Activated gamma-delta T cell treated with anti-CD3 and anti-CD28 coated beads, Interleukin-2, amount 50 U/mL, for 16 hours (primary cell): ENCODE results near the gene ZBTB21.

Experiments
- DNase-seq: peaks from one replicate; pipeline ENCODE4 v3.0.0-alpha.2; 2020; ENCODE audit warnings: low read depth

Gene ZBTB21

GRCh38 chr21:42039911-42040351, 29.8 kb upstream of the ZBTB21 start:
- DNase-seq: no peak

- no peak for DNase-seq
Observed at GRCh38 chr21:42039470-42039901, 29.3 kb upstream of the ZBTB21 start.

DNA sequence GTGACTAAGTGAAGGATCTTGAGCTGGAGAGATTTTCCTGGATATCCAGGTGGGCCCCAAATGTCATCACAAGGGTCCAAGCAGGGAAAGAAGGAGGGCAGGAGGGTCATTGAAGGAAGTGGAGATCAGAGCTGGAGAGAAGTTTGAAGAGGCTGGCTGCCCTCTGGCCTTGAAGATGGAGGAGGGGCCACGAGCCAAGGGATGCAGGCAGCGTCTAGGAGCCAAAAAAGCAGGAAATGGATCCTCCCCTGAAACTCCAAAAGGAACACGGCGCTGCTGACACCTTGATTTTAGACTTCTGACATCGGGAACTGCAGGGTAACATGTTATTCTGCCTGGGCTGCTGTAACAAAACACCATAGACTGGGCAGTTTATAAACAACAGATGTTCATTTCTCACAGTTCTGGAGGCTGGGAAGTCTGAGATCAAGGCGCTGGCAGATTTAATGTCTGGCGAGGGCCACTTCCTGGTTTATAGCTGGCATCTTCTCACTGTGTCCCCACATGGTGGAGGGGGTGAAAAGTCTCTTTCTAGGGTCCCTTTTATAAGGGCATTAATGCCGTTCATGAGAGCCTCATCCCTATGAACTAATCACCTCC, 28.8 kb upstream of the ZBTB21 start:
- no peak for DNase-seq

DNA sequence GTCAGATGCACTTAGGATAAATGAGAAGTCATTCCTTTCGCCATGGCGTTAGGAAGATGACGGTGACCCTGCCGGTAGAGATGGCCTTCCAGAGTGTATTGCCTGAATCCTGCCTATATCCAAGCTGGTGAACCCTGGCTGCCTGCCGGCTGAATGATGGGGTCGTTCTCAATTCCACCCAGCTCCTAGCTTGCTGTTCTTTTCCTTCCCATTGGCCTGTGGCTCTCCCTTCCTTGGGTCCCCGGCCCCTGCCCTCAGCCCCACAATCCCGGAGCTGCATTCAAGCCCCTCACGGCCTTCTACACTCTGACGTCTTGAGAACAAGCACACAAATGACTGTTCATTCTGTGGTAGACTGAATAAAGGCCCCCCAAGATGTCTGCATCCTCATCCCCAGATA, 28.2 kb upstream of the ZBTB21 start:
- DNase-seq: no peak

GRCh38 chr21:42037943-42038342, 27.8 kb upstream of the ZBTB21 start:
- DNase-seq: no peak

- DNase-seq: no peak
Observed at GRCh38 chr21:42037516-42037915, 27.4 kb upstream of the ZBTB21 start.

DNA sequence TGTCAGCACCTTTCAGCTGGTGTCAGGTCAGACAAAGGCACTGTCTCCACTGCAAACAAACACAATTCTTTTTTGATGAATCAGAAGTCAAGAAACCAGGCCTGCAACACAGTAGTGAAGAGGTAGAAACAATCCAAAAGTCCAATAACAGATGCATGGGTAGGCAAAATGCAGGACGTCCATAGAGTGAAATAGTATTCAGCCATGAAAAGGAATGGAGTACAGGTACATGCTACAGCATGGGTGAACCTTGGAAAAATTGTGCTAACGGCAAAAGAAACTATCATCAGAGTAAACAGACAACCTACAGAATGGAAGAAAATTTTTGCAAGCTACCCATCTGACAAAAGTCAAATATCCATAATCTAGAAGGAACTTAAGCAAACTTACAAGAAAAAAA, 26.2 kb upstream of the ZBTB21 start:
- DNase-seq: no peak

DNA sequence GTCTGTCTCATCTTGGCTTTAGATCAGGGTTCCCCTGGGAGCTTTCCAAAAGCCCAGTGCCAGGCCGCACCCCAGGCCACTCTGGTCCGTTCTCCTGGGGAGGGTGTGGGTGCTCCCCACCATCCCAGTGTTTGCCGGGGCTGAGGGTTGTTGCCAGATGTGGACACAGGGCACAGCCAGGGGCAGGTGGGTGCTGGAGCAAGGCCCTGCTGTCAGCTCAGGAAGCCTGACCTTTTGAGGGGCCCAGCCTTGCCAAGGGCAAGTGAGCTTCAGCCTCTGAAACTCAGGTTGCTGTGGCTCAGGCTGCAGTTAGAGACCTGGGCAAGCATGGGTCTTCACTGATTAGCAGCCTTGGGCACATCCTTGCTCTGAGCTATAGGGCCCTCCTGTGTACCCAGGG, 22.8 kb upstream of the ZBTB21 start:
- DNase-seq: no peak

DNA sequence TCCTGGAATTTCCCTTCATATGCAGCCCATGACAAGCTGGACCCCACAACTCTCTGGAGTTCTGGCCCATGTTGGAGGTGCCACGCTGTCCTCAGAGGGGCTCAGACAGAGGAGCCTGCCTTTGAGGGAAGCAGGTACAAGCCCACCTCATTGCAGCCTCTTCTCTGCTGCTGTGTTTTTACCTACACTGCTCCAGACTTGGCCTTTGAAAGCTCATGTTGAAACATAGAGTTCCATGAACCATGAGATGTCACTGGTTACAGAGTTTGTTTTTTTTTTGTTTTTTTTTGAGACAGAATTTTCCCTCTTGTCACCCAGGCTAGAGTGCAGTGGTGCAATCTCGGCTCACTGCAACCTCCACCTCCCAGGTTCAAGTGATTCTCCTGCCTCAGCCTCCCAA, 22.1 kb upstream of the ZBTB21 start:
- DNase-seq: no peak

DNA sequence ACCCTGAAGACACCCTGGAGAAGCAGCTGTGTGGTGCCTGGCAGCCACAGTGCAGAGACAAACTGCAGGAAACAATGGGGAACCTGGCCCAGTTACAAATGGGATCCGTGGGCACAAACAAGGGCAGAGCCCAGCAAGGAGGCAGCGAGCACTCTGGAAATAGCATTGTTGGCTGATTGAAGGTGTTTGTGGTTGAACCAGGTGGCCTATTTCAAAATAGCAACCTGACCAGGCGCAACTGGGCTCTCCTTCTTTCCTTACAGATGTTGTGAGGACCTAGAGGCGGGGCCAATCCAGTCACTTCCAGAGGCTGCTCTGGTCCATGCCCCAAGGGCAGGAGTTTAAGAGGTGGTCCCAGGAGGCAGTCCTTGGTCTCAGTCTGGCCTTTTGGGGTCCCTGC, 21.7 kb upstream of the ZBTB21 start:
- no peak for DNase-seq

DNA sequence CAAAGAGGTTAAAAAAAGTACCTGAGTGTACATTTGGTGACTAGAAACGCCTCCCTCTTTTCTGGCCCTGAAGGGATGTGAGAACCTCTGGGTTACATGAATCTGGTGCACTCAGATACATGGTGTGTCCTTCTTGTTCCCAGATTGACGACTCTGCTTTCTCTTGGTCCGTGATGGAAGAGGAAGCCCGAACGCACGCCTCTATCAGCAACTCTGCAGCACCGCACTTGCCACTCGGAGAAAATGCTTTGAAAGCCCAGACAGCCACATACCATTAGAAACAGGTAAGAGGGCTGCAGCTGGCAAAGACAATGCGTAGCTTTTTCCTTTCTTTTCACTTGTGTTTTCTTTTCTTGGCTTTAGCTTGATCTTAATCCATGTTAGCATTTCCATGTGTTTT, 21.1 kb upstream of the ZBTB21 start:
- no peak for DNase-seq

DNA sequence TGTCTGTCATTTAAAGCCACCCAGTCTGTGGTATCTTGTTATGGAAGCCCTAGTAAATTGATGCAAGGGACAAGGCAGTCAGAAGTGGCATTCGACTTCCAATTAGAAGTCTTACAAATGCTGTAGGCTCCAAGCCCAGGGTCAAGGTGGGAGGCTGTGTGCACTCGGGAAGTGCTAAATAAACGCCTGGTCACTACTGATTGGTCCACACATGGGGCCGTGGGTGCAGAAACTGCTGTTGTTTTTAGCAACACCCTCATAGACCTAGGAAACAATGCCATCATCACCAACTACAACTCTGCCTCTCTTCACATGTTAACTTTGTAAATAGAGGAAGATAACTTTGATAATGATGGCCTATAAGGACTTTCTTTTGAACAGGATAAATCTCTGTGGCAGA, 20.2 kb upstream of the ZBTB21 start:
- DNase-seq: no peak

GRCh38 chr21:42028766-42029425, 18.7 kb upstream of the ZBTB21 start:
- DNase-seq: no peak

GRCh38 chr21:42027822-42028765, 17.9 kb upstream of the ZBTB21 start:
- no peak for DNase-seq

DNA sequence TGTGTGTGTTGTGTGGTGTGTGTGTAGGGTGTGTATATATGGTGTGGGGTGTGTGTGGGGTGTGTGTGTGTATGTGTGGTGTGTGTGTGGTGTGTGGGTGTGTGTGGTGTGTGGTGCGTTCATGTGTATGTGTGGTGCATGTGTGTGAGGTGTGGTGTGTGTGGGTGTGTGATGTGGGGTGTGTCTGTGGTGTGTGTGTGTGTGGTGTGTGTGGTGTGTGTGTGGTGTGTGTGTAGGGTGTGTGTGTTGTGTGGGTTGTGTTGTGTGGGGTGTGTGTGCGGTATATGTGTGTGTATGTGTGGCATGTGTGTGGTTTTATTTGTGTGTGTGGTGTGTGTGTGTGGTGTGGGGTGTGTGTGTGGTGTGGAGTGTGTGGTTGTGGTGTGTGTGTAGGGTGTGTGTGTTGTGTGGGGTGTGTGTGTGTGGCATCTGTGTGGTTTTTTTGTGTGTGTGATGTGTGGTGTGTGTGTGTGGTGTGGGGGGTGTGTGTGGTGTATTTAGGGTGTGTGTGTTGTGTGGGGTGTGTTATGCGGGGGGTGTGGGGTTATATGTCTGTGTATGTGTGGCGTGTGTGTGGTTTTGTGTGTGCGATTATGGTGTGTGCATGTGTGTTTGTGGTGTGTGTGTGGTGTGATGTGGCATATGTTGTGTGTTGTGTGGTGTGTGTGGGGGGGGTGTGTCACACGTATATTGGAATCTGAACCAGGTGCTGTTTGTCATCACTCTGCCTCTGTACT, 17.1 kb upstream of the ZBTB21 start:
- DNase-seq: no peak

DNA sequence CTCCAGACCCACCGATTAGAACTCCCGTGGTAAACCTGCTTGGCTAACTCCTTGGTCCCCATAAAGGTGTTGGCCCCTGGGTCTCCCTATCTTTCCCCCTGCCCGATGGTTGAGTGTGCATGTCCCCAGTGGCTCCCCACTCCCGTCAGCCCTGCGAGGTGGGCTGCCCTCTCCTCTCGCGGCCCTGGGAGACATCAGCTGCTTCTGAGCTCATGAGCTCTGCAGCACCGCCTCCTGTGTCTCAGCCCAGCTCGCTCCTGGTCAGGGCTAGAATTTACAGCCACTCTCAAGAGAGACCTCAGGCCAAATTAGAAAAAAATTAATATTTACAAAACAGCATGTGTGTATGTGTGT, 15.9 kb upstream of the ZBTB21 start:
- DNase-seq: no peak

GRCh38 chr21:42025376-42026081, 15.4 kb upstream of the ZBTB21 start:
- DNase-seq: no peak

DNA sequence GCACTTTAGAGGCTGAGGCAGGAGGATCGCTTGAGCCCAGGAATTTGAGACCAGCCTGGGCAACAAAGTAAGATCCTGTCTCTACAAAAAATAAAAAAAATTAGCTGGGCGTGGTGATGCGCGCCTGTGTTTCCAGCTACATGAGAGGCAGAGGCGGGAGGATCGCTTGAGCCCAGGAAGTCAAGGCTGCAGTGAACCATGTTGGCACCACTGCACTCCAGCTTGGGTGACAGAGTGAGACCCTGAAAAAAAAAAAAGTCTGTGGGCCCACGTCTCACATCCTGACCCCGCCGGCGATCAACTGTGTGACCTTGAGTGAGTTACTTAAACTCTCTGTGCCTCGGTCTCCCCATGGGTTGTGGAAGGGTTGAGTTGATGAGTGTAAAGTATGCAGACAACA, 12.7 kb upstream of the ZBTB21 start:
- DNase-seq: no peak

- DNase-seq: no peak
Observed at GRCh38 chr21:42022091-42022430, 11.9 kb upstream of the ZBTB21 start.

DNA sequence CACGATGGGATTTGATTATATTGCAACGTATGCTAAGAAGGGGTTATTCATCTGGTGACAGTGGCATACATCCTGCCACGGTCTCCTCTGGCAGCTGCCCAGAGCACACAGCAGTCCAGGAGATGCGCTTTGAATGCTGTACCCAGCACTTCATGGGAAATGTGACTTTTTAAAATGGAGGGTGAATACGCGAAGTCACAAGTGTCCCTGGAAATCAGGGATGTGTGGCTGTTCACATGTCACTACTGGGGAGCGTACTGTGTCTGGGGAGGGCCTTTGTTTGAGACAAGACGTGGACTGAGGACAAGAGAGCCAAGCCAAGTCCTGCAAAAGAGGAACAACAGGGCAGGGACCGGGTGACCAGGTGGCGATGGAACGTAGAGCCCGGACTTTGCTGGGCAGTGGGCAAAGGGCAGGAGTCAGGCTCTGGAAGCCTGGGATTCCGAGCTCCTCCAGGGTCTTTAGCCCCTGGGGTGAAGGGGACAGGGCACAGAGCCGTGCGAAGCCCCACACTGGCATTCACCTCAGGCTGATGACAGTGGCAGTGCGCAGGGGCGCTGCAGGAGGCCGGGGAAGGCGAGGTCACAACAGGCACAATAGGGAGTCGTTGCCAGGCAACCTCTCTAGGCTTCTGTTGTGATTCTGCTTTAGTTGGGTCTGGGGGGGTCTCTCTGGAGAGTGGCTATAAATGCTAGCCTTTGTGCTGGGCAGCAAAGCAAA, 11.4 kb upstream of the ZBTB21 start:
- no peak for DNase-seq

- DNase-seq: no peak
Observed at GRCh38 chr21:42019706-42020105, 9.5 kb upstream of the ZBTB21 start.
